HG02970 (cell line): ENCODE results near the gene DNAJC4.

Source experiments
- ATAC-seq: cut with Tn5 transposase; IDR thresholded peaks from one replicate; pipeline ENCODE4 v1.9.1; 2021; ENCODE audit warnings: mild to moderate bottlenecking, moderate library complexity, moderate number of reproducible peaks; ENCODE audit not compliant: unreplicated experiment, low FRiP score

DNAJC4 gene

DNA sequence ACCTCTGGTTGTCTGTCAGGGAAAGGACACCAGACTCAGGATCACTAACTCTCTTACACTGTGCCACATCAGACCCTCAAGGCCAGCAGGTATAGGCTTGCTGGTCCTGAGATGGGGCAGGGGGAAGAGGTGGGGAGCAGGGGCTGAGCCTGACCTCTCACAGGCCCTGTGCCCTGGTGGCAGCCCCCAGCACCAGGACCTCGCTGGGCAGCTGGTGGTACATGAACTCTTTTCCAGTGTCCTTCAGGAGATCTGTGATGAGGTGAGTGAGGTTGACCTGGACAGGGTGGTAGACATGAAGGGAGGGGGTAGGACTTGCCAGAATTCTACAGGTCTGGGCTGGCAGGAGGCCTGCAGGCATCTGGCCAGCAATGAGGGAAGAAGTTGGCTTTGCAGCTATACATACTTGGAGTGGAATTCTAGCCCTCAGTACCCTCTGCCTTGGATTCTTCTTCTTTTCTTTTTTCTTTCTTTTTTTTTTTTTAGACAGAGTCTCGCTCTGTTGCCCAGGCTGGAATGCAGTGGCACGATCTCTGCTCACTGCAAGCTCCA is 2.9 kb upstream of the DNAJC4 start:
- ATAC-seq, result no peak

DNA sequence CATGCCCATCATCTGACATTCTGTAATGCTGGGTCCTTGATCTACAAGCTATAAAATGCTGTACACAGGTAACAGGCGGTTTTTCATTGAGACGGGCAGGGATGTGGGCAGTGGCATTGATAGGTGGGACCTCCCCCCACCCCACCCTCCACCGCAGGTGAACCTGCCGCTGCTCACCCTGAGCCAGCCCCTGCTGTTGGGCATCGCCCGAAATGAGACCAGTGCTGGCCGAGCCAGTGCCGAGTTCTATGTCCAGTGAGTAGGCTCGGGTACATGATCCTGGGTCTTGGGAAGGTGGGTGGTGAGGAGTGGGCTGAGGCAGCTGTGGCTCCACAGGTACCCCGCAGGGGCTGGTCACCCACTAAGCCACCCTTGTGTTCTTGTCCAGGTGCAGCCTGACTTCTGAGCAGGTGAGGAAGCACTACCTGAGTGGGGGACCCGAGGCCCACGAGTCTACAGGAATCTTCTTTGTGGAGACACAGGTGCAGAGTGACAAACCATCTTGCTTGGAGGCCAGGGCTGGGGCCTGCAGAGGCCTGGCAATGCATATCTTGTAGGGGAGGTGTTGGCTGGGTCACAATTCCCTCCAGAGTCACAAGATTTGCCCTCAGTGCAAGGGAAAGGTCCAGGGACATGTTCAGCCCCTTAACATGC is 1.1 kb upstream of the DNAJC4 start:
- no peak for ATAC-seq

DNA sequence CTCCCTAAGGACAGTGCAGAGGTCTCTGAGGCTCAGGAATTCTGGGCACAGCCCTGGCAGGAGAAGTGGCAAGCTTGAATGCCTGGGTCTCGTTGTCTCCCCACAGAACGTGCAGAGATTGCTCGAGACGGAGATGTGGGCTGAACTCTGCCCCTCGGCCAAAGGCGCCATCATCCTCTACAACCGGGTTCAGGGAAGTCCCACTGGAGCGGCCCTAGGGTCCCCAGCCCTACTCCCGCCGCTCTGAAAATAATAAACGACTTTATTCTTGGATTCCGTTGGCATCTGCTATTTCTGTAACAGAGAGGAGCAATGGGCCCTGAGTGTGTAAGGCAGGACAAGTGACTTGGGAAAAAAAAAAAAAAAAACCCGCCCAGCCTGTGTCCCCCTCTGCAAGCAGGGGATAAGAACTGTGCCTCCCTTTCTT is 591 bp upstream of the DNAJC4 start:
- no peak for ATAC-seq

DNA sequence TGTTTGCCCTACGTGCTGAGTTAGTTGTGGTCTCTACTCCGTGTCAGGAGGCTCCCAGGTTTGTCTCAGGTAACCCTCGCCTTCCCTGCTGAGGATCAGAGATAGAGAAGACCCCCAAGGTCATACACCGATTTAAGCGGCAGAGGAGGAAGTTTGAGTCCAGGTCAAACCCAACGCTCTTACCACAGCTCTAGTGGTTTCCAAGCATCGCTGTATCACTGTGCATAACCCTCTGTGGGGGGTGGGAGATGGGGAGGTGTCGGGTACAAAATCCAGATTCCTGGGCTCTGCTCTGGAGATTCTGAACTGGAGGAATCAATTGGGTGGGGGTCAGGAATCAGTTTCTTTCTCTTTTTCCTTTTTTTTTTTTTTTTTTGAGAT is 627 bp downstream of the DNAJC4 start:
- no peak for ATAC-seq

DNA sequence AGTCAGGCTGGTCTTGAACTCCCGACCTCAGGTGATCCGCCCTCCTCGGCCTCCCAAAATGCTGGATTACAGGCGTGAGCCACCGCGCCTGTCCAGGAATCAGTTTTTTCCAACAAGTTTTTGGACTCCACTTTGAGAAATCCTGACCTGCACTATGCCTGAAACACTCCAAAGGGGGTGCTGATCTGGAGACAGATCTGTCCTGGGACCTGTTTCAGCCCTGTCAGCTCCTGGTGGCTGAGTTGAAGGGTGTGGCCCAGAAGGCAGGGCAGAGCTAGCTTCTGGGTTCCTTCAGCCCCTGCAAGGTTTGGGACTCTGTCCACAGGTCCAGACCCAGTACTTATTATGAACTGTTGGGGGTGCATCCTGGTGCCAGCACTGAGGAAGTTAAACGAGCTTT is 1.2 kb downstream of the DNAJC4 start:
- ATAC-seq, result no peak

DNA sequence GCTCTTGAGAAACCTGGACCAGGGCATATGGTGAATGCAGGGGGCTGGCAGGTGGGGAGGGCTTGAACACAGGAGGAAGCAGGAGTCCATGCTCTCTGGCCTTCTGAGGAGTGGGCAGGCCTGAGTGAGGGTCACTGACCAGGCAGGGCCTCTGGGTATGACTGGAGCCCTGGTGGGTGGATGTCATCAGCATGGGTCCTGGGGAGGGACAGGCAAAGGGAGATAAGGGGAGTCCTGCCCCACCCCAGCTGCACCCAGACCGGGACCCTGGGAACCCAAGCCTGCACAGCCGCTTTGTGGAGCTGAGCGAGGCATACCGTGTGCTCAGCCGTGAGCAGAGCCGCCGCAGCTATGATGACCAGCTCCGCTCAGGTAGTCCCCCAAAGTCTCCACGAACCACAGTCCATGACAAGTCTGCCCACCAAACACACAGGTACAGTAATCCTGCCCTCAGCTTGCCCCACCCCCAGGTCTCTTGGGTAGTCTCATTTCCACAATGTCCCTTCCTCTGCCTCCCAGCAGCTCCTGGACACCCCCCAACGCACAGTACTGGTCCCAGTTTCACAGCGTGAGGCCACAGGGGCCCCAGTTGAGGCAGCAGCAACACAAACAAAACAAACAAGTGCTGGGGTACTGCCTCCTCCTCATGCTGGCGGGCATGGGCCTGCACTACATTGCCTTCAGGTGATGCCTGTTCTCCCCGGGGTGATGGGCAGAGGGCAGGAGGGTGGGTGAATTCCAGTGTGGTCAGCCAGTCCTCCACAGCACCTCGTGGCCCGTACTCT is 2.0 kb downstream of the DNAJC4 start:
- no peak for ATAC-seq

DNA sequence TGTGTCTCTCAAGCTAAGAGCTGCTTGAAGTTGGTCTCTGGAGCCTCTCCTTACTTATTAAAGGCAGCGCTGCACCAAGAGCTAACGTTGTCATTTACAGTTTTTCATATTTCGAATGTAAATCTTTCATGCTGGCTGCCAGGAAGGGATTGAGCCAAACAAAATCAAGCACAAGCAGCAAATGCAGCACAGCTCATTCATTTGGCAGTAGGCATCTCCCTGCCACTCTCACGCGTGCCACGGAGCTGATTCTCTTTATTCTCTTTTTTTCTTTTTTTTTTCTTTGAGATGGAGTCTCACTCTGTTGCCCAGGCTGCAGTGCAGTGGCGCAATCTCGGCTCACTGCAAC is 2.6 kb downstream of the DNAJC4 start:
- ATAC-seq, result no peak

DNA sequence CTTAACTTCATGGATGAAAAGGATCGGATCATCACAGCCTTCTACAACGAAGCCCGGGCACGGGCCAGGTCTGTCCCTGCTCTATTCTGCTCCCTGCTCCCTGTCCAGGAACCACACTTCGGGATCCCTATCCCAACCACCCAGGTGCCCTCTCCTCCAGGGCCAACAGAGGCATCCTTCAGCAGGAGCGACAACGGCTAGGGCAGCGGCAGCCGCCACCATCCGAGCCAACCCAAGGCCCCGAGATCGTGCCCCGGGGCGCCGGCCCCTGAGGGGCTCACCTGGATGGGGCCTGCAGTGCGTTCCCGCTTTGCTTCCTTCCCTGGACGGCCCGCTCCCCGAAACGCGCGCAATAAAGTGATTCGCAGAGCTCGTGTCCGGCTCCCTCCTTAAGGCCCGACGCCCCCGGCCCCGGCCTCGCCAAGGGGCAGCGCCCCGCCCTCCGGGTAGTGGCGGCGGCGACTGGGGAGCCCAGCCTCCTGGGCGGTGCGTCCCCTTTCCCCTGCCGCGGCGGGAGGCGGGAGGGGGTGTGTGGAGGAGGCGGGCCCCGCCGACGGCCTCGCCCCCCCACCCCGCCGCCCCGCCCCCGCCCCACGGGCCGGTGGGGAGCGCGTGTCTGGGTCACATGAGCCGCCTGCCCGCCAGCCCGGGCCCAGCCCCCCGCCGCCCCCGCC is 3.7 kb downstream of the DNAJC4 start, which contains the start of gene VEGFB:
TSS of gene VEGFB (plus strand) at position 672 of the 674 bp plus-strand sequence. CDS start 250 bp downstream, outside the sequence.
- peak; percentile 38 for ATAC-seq

DNA sequence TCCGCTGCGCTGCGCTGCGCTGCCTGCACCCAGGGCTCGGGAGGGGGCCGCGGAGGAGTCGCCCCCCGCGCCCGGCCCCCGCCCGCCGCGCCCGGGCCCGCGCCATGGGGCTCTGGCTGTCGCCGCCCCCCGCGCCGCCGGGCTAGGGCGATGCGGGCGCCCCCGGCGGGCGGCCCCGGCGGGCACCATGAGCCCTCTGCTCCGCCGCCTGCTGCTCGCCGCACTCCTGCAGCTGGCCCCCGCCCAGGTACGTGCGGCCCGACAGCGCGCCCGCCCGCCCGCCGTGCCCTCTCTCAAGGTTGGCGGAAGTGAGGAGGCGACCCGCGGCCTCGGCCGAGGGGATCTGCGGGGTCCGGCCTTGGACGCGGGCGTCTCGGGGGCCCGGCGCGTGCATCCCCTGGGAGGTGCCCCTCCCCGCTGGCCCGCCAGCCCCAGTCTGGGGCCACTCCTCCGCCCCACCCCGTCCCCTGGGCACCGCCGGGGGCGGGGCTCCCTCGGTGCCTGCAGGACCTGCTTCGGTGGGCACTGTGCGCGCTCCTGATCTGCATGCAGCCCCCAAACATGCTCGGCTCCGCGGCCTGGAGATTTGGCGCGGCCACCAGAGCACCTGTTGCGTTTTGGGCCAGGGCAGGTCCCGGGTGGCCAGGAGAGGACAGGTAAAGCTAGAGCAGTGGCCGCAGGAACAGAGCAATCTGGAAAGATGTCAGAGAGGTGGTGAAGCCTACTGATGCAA is 4.5 kb downstream of the DNAJC4 start:
- peak; percentile 16 for ATAC-seq

DNA sequence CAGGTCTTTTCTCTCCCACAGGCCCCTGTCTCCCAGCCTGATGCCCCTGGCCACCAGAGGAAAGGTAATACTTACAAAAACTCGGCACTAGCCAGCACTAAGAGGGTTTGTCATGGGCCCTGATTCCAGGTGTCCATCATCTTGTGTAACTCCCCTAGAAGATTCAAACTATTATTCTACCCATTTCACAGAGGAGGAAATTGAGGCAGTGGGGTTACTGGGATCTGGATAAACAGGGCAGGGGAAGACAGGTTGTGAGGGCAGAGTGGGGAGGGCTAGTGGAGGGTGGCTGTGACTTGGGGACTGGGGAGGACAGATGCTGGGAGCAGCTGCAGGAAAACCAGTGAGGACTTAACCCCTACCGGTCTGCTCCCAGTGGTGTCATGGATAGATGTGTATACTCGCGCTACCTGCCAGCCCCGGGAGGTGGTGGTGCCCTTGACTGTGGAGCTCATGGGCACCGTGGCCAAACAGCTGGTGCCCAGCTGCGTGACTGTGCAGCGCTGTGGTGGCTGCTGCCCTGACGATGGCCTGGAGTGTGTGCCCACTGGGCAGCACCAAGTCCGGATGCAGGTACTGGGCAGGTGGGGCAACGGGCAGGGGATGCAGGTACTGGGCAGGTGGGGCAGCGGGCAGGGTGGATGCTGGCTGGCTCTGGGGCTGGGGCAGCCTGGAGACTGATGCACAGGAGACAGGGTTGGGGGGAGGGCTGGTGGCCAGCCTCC is 5.3 kb downstream of the DNAJC4 start:
- no peak for ATAC-seq

DNA sequence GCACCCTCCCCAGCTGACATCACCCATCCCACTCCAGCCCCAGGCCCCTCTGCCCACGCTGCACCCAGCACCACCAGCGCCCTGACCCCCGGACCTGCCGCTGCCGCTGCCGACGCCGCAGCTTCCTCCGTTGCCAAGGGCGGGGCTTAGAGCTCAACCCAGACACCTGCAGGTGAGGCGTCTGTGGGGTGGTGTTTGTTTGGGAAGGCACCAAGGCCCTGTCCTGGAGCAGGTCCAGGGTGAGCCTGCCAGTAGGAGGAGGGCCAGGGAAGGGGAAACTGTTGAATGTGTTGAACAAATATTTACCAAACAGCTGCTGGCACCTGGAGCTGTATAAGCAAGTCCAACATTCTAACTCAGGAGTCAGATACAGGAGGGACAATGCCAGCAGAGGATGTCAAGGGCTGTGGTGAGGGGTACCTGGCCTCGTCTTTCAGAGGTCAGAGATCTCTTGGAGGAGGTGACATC is 7.2 kb downstream of the DNAJC4 start:
- ATAC-seq, result no peak

DNA sequence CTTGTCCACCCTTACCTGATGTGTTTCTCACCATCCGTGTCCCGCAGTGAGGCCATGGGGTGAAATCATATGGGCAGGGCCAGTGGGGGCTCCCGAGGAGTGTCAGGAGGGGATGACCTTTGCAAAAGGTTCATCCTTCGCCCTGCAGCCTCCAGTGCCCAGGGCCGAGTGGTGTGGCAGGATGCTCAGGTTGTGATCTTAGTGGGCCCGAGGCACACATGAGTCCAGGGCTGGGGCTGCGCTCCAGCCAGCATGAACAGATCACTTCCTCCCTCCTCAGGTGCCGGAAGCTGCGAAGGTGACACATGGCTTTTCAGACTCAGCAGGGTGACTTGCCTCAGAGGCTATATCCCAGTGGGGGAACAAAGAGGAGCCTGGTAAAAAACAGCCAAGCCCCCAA is 7.7 kb downstream of the DNAJC4 start:
- ATAC-seq, result no peak

DNA sequence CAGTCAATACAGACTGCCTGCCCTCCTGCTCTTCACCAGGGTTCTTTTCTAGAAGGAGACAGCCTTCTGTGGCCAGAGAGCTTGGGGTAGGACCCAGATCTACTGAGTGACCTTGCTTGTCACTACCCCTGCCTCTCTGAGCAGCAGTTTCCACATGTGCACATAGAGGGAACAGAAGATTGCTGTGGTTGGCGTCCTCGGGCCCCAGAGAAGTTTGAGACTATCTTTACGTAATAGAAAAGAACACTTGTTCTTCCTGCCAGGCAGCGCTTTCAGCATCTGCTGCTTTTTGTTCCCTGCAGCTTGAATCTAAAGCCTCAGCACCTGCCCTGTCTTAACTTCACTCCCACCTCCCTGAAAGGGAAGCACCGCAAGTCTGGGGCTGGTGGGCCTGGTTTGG is 8.7 kb downstream of the DNAJC4 start:
- ATAC-seq, result no peak

DNA sequence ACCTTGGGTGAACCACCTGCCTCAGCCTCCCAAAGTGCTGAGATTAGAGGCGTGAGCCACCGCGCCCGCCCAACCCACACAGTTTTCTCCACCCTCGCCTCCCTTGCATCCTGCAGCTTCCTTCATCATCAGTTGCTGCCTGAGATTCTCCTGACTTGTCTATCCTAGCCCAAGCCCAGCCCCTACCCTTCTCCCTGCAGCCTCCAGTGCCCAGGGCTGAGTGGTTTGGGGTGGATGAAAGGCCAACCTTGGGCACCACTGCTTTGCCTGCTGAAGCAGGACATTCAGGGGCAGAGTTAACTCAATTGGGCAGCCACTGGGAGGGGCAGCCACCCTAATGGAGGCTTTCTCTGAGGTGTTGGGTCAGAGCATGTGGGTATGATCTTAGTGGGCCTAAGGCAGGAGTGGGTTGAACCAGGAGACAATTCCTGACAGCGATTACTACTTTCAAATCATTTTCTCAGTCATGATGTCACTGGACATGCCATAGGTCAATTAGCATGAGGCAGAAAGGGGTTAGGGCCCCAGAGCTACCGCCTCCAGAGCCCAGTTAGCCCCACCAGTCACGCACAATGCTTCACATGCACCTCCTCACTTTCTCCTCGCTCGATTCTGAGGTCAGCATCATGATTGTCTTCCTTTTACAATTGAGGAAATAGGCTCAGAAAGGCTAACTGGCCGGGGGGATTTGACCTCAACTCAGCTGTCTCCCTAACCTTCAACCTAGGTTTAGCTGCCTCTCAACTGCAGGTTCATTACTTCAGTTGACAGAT is 9.5 kb downstream of the DNAJC4 start:
- no peak for ATAC-seq

DNA sequence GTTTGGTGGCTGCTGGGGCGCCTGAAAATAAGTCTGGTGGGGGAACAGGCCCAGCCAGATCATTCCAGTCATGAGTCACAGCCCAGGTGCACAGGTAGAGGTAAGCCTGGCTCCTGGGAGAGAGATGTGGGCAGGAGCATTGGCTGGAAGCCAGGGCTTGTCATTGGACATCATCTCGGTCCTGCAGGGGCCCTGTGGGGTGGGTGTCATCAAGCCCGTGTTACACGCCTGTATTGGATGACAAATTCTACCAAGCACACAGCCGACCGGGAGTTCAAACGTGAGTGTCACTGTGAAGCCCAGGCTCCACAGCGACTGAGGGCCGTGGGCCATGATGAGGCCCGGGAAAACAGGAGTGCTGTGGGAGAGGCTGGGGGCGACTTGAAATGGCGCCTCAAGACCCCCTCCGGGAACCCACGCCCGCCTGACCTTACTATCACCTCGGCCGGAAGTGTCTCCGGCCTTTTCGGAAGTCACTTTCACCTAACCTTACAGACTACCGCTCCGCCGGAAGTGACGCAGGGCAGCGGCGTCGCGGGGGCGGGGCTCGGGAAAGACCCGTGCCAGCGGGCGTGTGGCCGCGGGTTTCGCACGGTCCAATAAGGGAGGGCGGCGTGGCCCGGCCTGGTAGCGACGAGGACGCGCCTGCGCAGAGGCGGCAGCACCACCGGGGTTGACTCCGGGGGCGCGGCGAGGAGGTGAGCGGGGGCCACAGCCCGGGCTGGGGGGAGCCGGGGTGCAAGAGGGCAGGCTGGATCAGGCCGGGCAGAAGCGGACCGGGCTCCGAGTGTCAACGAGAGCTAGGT is 10.3 kb downstream of the DNAJC4 start, which contains the start of gene FKBP2:
TSS of gene FKBP2 (plus strand) at position 661 of the 806 bp plus-strand sequence. CDS start 1,293 bp downstream, outside the sequence.
- ATAC-seq, result peak; percentile 52

DNA sequence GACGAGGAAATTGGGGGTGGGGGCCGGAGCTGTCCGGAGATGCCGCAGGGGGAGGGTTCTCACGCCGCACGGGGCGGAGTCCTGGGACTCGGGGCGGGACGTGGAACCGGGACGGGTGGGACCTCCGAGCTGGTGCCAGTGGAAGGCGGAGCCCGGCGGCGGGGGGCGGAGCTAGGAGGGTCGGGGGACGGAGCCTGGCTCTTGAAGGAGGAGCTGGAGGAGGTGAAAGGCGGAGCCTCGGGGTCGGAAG is 10.8 kb downstream of the DNAJC4 start:
- peak; percentile 66 for ATAC-seq

DNA sequence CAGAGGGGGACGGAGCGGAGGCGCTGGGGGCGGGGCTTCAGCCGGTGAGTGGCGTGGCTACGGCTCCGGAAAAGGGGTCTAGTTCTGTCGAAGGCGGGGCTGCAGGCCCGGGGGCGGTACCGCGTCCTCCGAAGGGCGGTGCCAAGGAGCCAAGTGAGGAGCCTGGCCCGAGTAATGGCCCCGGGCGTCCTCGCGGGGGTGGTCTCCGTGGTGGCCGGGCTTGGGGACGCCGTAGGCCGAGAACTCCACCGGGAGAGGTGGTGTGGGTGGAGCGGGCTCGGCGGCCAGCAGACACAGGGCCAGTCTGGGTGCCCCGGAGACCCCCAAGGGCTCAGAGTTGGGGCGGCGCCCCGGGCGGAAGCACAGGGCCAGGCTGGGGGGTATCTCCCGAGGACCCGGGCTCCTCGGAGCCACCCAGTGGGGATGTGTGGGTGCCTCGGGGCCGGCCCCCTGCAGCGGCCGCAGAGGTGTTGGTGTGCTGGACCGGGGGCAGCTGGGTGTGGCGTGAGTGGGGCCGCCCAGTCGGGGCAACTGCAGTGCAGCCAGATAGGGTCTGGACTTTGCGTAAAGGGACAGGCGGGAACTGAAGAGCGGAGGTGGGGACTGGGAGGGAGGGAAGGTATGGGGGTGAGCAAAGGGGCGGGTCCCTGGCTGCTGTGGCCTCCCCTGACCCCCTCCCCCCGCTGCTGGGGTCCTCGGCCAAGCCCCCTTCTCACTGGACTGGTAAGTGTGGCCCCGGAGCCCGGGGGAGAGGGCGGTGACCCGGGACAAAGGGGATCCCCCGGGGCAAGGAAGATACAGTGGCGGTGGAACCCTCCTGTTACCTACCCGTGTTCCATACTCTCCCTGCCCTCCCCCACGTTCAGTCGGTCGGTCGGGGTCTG is 11.4 kb downstream of the DNAJC4 start:
- peak; percentile 8 for ATAC-seq
